ENCODE measurements around the gene EEFSEC. TPM values are rescaled to one million over a fixed set of nuclear protein-coding genes. Genes with fewer than 3 reads are reported as not detected.

EEFSEC gene
- total RNA-seq, 1 experiment from 2014 or later: 9.6 TPM

- H4K20me1 ChIP-seq (ENCODE audit: low read length): no peaks in the 10 kb centered on the region
- no peaks in the 10 kb centered on the region for H3K4me1 ChIP-seq (ENCODE audit: insufficient read depth, low read length)
- TF ChIP-seq CTCF (conservative IDR thresholded peaks at IDR 0.05; ENCODE audit: low read depth, low read length) (no peak), EZH2 (IDR thresholded peaks at IDR 0.05; ENCODE audit: low read length, unreplicated experiment) (no peak), EZH2phosphoT487 (IDR thresholded peaks at IDR 0.05; ENCODE audit: borderline replicate concordance, low read length) (no peak)
- H3K27ac ChIP-seq (ENCODE audit: low read length): no peak overlapping the region
- intact Hi-C loops (cut with micrococcal nuclease): loop anchor here (5.0 to 10.0 kb wide), 4 partner anchors 118 to 278 kb away; no protein-coding TSS in a partner anchor
- H3K4me2 ChIP-seq (ENCODE audit: low read length): no peak overlapping the region
- H3K79me2 ChIP-seq (ENCODE audit: low read length): no peaks in the 10 kb centered on the region
- H3K4me3 ChIP-seq (ENCODE audit: low read length): no peak overlapping the region
- no peak overlapping the region for H3K9ac ChIP-seq (ENCODE audit: low read length)
- DNase-seq (no peak), ATAC-seq (no peak)
- no TSS peak for BruUV-seq (replicated peaks)
- CTCF ChIA-PET: interaction anchor here (0.6 kb wide), 1 partner anchor 289 kb away, joined by 3 read pairs; no protein-coding TSS in a partner anchor
- no peaks in the 10 kb centered on the region for H3K27me3 ChIP-seq (ENCODE audit: low read length)
- H3K9me3 ChIP-seq (ENCODE audit: low read length): no peaks in the 10 kb centered on the region
- H3K36me3 ChIP-seq (ENCODE audit: low read depth, low read length): no peaks in the 10 kb centered on the region
- H3F3A ChIP-seq (ENCODE audit: low read length, unreplicated experiment): no peaks in the 10 kb centered on the region
- no peak overlapping the region for H2AFZ ChIP-seq (ENCODE audit: low read length)
- POLR2A ChIA-PET (ENCODE audit: unreplicated experiment): no interaction called here
- no peaks in the 10 kb centered on the region for H3K9me2 ChIP-seq (replicated peaks; ENCODE audit: low read length)
Measured at GRCh38 chr3:128306481-128306880, 153.2 kb downstream of the EEFSEC start.

GRCh38 chr3:128307029-128307633 is 153.8 kb downstream of the EEFSEC start:
- H3K9me2 ChIP-seq (replicated peaks; ENCODE audit: low read length): no peaks in the 10 kb centered on the region
- TF ChIP-seq EZH2phosphoT487 (IDR thresholded peaks at IDR 0.05; ENCODE audit: borderline replicate concordance, low read length) (no peak), EZH2 (IDR thresholded peaks at IDR 0.05; ENCODE audit: low read length, unreplicated experiment) (no peak), CTCF (conservative IDR thresholded peaks at IDR 0.05; ENCODE audit: low read depth, low read length) (peak; percentile 37)
- DNase-seq: peak; percentile 7
- no peaks in the 10 kb centered on the region for H3K36me3 ChIP-seq (ENCODE audit: low read depth, low read length)
- BruUV-seq (replicated peaks): no TSS peak
- POLR2A ChIA-PET (ENCODE audit: unreplicated experiment): no interaction called here
- ATAC-seq: peak; percentile 48
- H3K4me3 ChIP-seq (ENCODE audit: low read length): no peak overlapping the region
- CTCF ChIA-PET: interaction anchor here (0.6 kb wide), 1 partner anchor 289 kb away, joined by 3 read pairs; no protein-coding TSS in a partner anchor
- H3K4me1 ChIP-seq (ENCODE audit: insufficient read depth, low read length): no peaks in the 10 kb centered on the region
- H3K4me2 ChIP-seq (ENCODE audit: low read length): no peak overlapping the region
- no peak overlapping the region for H2AFZ ChIP-seq (ENCODE audit: low read length)
- no peaks in the 10 kb centered on the region for H3K9me3 ChIP-seq (ENCODE audit: low read length)
- no peak overlapping the region for H3K9ac ChIP-seq (ENCODE audit: low read length)
- intact Hi-C loops (cut with micrococcal nuclease): loop anchor here (5.0 to 10.0 kb wide), 4 partner anchors 118 to 278 kb away; no protein-coding TSS in a partner anchor
- no peaks in the 10 kb centered on the region for H3K27me3 ChIP-seq (ENCODE audit: low read length)
- no peaks in the 10 kb centered on the region for H3K79me2 ChIP-seq (ENCODE audit: low read length)
- no peaks in the 10 kb centered on the region for H3F3A ChIP-seq (ENCODE audit: low read length, unreplicated experiment)
- no peaks in the 10 kb centered on the region for H4K20me1 ChIP-seq (ENCODE audit: low read length)
- no peak overlapping the region for H3K27ac ChIP-seq (ENCODE audit: low read length)

GRCh38 chr3:128307781-128308469 is 154.6 kb downstream of the EEFSEC start:
- no peaks in the 10 kb centered on the region for H4K20me1 ChIP-seq (ENCODE audit: low read length)
- ATAC-seq (no peak), DNase-seq (no peak)
- H3K36me3 ChIP-seq (ENCODE audit: low read depth, low read length): no peaks in the 10 kb centered on the region
- no peak overlapping the region for H2AFZ ChIP-seq (ENCODE audit: low read length)
- intact Hi-C loops (cut with micrococcal nuclease): loop anchor here (5.0 to 10.0 kb wide), 4 partner anchors 117 to 277 kb away; no protein-coding TSS in a partner anchor
- no peak overlapping the region for H3K9ac ChIP-seq (ENCODE audit: low read length)
- no TSS peak for BruUV-seq (replicated peaks)
- no peak overlapping the region for H3K4me2 ChIP-seq (ENCODE audit: low read length)
- TF ChIP-seq CTCF (conservative IDR thresholded peaks at IDR 0.05; ENCODE audit: low read depth, low read length): no peak
- no peak for TF ChIP-seq EZH2phosphoT487 (IDR thresholded peaks at IDR 0.05; ENCODE audit: borderline replicate concordance, low read length)
- no peak for TF ChIP-seq EZH2 (IDR thresholded peaks at IDR 0.05; ENCODE audit: low read length, unreplicated experiment)
- no peak overlapping the region for H3K4me3 ChIP-seq (ENCODE audit: low read length)
- H3F3A ChIP-seq (ENCODE audit: low read length, unreplicated experiment): no peaks in the 10 kb centered on the region
- H3K27me3 ChIP-seq (ENCODE audit: low read length): no peaks in the 10 kb centered on the region
- H3K9me2 ChIP-seq (replicated peaks; ENCODE audit: low read length): no peaks in the 10 kb centered on the region
- H3K27ac ChIP-seq (ENCODE audit: low read length): no peak overlapping the region
- no peaks in the 10 kb centered on the region for H3K4me1 ChIP-seq (ENCODE audit: insufficient read depth, low read length)
- POLR2A ChIA-PET (ENCODE audit: unreplicated experiment): no interaction called here
- H3K9me3 ChIP-seq (ENCODE audit: low read length): no peaks in the 10 kb centered on the region
- no peaks in the 10 kb centered on the region for H3K79me2 ChIP-seq (ENCODE audit: low read length)
- CTCF ChIA-PET: no interaction called here

All from PC-3 (cell line).